HG03060 (cell line): ENCODE results near the gene CPLANE2.
"Not testable (repeated sequence)": the region's sequence is repeated elsewhere in the genome, so short reads cannot be mapped to it uniquely, and the experiment has no call there.

Experiments
- ATAC-seq: cut with Tn5 transposase; IDR thresholded peaks from one replicate; pipeline ENCODE4 v1.9.1; 2021; ENCODE audit warnings: low read depth, moderate number of reproducible peaks; ENCODE audit not compliant: unreplicated experiment

The CPLANE2 gene

GRCh38 chr1:16249596-16250241 lies 12.7 kb upstream of the CPLANE2 start:
- no peak for ATAC-seq

GRCh38 chr1:16248603-16249516 lies 11.9 kb upstream of the CPLANE2 start:
- no peak for ATAC-seq

GRCh38 chr1:16248007-16248436 lies 11.0 kb upstream of the CPLANE2 start:
- no peak for ATAC-seq

GRCh38 chr1:16247441-16247840 lies 10.5 kb upstream of the CPLANE2 start:
- ATAC-seq = no peak

GRCh38 chr1:16246961-16247360 lies 10.0 kb upstream of the CPLANE2 start:
- no peak for ATAC-seq

GRCh38 chr1:16246239-16246638 lies 9.3 kb upstream of the CPLANE2 start:
- ATAC-seq = not testable (repeated sequence)

GRCh38 chr1:16245476-16246196 lies 8.7 kb upstream of the CPLANE2 start:
- ATAC-seq = no peak

- ATAC-seq = no peak
Observed at GRCh38 chr1:16244650-16245285, 7.8 kb upstream of the CPLANE2 start.

- ATAC-seq = no peak
Observed at GRCh38 chr1:16243936-16244649, 7.1 kb upstream of the CPLANE2 start.

- no peak for ATAC-seq
Observed at GRCh38 chr1:16243215-16243610, 6.2 kb upstream of the CPLANE2 start.

- ATAC-seq = no peak
Observed at GRCh38 chr1:16242556-16243214, 5.7 kb upstream of the CPLANE2 start.

GRCh38 chr1:16241221-16241708 lies 4.3 kb upstream of the CPLANE2 start:
- no peak for ATAC-seq

GRCh38 chr1:16239972-16240491 lies 3.0 kb upstream of the CPLANE2 start:
- no peak for ATAC-seq

- ATAC-seq = no peak
Observed at GRCh38 chr1:16237343-16237830, 404 bp upstream of the CPLANE2 start.

GRCh38 chr1:16235944-16236510 lies 956 bp downstream of the CPLANE2 start:
- ATAC-seq = peak; percentile 29

- ATAC-seq = no peak
Observed at GRCh38 chr1:16235347-16235746, 1.6 kb downstream of the CPLANE2 start.

- no peak for ATAC-seq
Observed at GRCh38 chr1:16233431-16233830, 3.6 kb downstream of the CPLANE2 start.

GRCh38 chr1:16232316-16232710 lies 4.7 kb downstream of the CPLANE2 start:
- ATAC-seq = no peak
